GM18868 (cell line): ENCODE measurements around the gene CDK5R2.
A peak's percentile ranks its signal among the peaks of the same experiment; 100 is the strongest.

ENCODE experiments used
- ATAC-seq: cut with Tn5 transposase; IDR thresholded peaks from one replicate; pipeline ENCODE4 v1.9.1; 2021; ENCODE audit warnings: mild to moderate bottlenecking, moderate library complexity; ENCODE audit not compliant: unreplicated experiment

CDK5R2 gene

GRCh38 chr2:218986148-218986761 lies 26.8 kb downstream of the CDK5R2 start:
- ATAC-seq, result no peak

- ATAC-seq, result no peak
These were observed 28.7 kb downstream of the CDK5R2 start for GRCh38 chr2:218988164-218988563.

GRCh38 chr2:218988650-218989049 lies 29.2 kb downstream of the CDK5R2 start:
- ATAC-seq, result no peak

- no peak for ATAC-seq
These were observed 30.6 kb downstream of the CDK5R2 start for GRCh38 chr2:218990052-218990451.

GRCh38 chr2:218990612-218991011 lies 31.1 kb downstream of the CDK5R2 start:
- ATAC-seq, result no peak

- no peak for ATAC-seq
These were observed 32.3 kb downstream of the CDK5R2 start for GRCh38 chr2:218991674-218992168.

- ATAC-seq, result no peak
These were observed 32.7 kb downstream of the CDK5R2 start for GRCh38 chr2:218992196-218992595.

- ATAC-seq, result no peak
These were observed 33.4 kb downstream of the CDK5R2 start for GRCh38 chr2:218992703-218993344.

GRCh38 chr2:218993345-218994315 lies 34.2 kb downstream of the CDK5R2 start, which contains the start of gene CRYBA2:
Gene CRYBA2 (minus strand): TSS chr2:218993422. CDS start chr2:218993176, 246 bp downstream.
- ATAC-seq, result no peak

- no peak for ATAC-seq
These were observed 36.1 kb downstream of the CDK5R2 start for GRCh38 chr2:218995561-218995960.

GRCh38 chr2:218995972-218996711 lies 36.7 kb downstream of the CDK5R2 start:
- ATAC-seq, result peak; percentile 72

GRCh38 chr2:218996937-218997336 lies 37.5 kb downstream of the CDK5R2 start:
- ATAC-seq, result no peak

GRCh38 chr2:218997731-218998130 lies 38.3 kb downstream of the CDK5R2 start:
- ATAC-seq, result no peak

GRCh38 chr2:218998414-218999002 lies 39.0 kb downstream of the CDK5R2 start:
- ATAC-seq, result no peak

GRCh38 chr2:218999021-218999880 lies 39.8 kb downstream of the CDK5R2 start:
- no peak for ATAC-seq

GRCh38 chr2:218999881-219000568 lies 40.6 kb downstream of the CDK5R2 start:
- ATAC-seq, result no peak

GRCh38 chr2:219000569-219000960 lies 41.1 kb downstream of the CDK5R2 start:
- no peak for ATAC-seq

- no peak for ATAC-seq
These were observed 41.7 kb downstream of the CDK5R2 start for GRCh38 chr2:219001100-219001576.
